ENCODE measurements around the gene FBXL17.

The FBXL17 gene

GRCh38 chr5:108356286-108356685, 25.6 kb downstream of the FBXL17 start:
- TF ChIP-seq REST (IDR thresholded peaks at IDR 0.05; ENCODE audit: insufficient read depth in 1 of 2, low read depth in 2 of 2, low read length in 2 of 2) (no peak), SIN3A (IDR thresholded peaks at IDR 0.05; ENCODE audit: borderline replicate concordance, insufficient read depth, low read length) (no peak), FOXP2 (optimal IDR thresholded peaks at IDR 0.05; ENCODE audit: borderline replicate concordance, extremely low read depth, extremely low read length, insufficient read depth) (no peak)

GRCh38 chr5:108353087-108353486, 28.8 kb downstream of the FBXL17 start:
- no peak for TF ChIP-seq SIN3A (IDR thresholded peaks at IDR 0.05; ENCODE audit: borderline replicate concordance, insufficient read depth, low read length)
- TF ChIP-seq REST (IDR thresholded peaks at IDR 0.05; ENCODE audit: insufficient read depth in 1 of 2, low read depth in 2 of 2, low read length in 2 of 2): no peak
- no peak for TF ChIP-seq POLR2AphosphoS5 (IDR thresholded peaks at IDR 0.05; ENCODE audit: low read depth, low read length)
- no peak for TF ChIP-seq TAF1 (IDR thresholded peaks at IDR 0.05; ENCODE audit: borderline replicate concordance, insufficient read depth, low read length)
- no peak for TF ChIP-seq FOXP2 (optimal IDR thresholded peaks at IDR 0.05; ENCODE audit: borderline replicate concordance, extremely low read depth, extremely low read length, insufficient read depth)

- TF ChIP-seq TAF1 (IDR thresholded peaks at IDR 0.05; ENCODE audit: borderline replicate concordance, insufficient read depth, low read length): no peak
- TF ChIP-seq POLR2AphosphoS5 (IDR thresholded peaks at IDR 0.05; ENCODE audit: low read depth, low read length): no peak
- no peak for TF ChIP-seq REST (IDR thresholded peaks at IDR 0.05; ENCODE audit: insufficient read depth in 1 of 2, low read depth in 2 of 2, low read length in 2 of 2)
- TF ChIP-seq SIN3A (IDR thresholded peaks at IDR 0.05; ENCODE audit: borderline replicate concordance, insufficient read depth, low read length): no peak
- TF ChIP-seq FOXP2 (optimal IDR thresholded peaks at IDR 0.05; ENCODE audit: borderline replicate concordance, extremely low read depth, extremely low read length, insufficient read depth): no peak
Observed at GRCh38 chr5:108345541-108346171, 36.2 kb downstream of the FBXL17 start.

- TF ChIP-seq SIN3A (IDR thresholded peaks at IDR 0.05; ENCODE audit: borderline replicate concordance, insufficient read depth, low read length) (no peak), FOXP2 (optimal IDR thresholded peaks at IDR 0.05; ENCODE audit: borderline replicate concordance, extremely low read depth, extremely low read length, insufficient read depth) (no peak), REST (IDR thresholded peaks at IDR 0.05; ENCODE audit: insufficient read depth in 1 of 2, low read depth in 2 of 2, low read length in 2 of 2) (no peak), TAF1 (IDR thresholded peaks at IDR 0.05; ENCODE audit: borderline replicate concordance, insufficient read depth, low read length) (no peak), POLR2AphosphoS5 (IDR thresholded peaks at IDR 0.05; ENCODE audit: low read depth, low read length) (no peak)
Observed at GRCh38 chr5:108344103-108344822, 37.6 kb downstream of the FBXL17 start.
